Activated CD4-positive, CD25-positive, alpha-beta regulatory T cell treated with anti-CD3 and anti-CD28 coated beads, Interleukin-2, amount 50 U/mL, for 16 hours (primary cell): ENCODE results near the gene GEMIN2.
"Not testable (repeated sequence)": the region's sequence is repeated elsewhere in the genome, so short reads cannot be mapped to it uniquely, and the experiment has no call there.

ENCODE experiments used
- DNase-seq: peaks from one replicate; pipeline ENCODE4 v3.0.0-alpha.2; 2020; ENCODE audit warnings: low read depth, low spot score

Gene GEMIN2

GRCh38 chr14:39114073-39114838 lies at the start of gene GEMIN2:
Gene GEMIN2 (plus strand): TSS chr14:39114323. CDS start chr14:39114339, 16 bp downstream.
- peak; percentile 92 for DNase-seq

GRCh38 chr14:39069169-39069805 lies 44.8 kb upstream of the GEMIN2 start:
- not testable (repeated sequence) for DNase-seq

GRCh38 chr14:39069923-39070322 lies 44.2 kb upstream of the GEMIN2 start:
- DNase-seq: no peak

DNA sequence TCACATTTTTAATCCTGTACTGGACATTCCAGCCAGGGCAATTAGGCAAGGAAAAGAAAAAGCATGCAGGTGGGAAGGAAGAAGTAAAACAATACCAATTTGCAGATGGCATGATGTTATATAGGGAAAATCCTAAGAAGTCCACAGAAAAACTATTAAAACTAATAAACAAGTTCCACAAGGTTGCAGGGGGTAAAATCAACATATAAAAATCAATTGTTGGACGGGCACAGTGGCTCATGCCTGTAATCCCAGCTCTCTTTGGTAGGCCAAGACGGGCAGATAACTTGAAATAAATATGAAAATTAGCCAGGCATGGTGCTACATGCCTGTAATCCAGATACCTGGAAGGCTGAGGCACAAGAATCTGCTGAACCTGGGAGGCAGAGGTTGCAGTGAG lies 43.0 kb upstream of the GEMIN2 start:
- DNase-seq: no peak

GRCh38 chr14:39080886-39081285 lies 33.2 kb upstream of the GEMIN2 start:
- no peak for DNase-seq

DNA sequence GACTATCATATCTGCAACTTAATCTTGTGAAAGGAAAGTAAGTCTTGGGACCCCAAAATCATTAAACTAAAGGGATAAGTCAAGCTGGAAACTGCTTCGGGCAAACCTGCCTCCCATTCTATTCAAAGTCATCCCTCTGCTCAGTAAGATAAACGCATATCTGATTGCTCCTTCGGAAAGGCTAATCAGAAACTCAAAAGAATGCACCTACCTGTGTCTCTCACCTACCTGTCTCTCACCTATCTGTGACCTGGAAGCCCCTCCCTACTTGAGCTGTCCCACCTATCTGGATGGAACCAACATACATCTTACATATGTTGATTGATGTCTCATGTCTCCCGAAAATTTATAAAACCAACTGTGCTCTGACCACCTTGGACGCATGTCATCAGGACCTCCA lies 31.0 kb upstream of the GEMIN2 start:
- no peak for DNase-seq

GRCh38 chr14:39085933-39086332 lies 28.2 kb upstream of the GEMIN2 start:
- DNase-seq: no peak

DNA sequence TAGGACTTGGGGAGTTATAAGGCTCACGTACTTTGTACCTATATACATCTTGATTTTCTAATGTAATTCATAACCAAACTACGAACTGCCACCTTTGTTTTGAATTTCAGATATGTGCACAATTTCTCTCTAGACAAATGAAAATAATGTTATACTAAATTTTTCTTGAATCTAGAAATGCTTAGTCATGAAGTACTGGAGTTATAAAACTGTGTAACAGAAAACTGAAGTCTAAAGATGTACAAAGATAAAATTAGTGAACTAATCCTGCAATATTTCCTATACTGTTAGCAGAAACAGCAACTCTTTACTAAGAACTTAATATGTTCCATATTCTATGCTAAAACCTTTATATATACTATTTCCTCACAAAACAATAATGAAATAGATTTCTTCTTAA lies 26.6 kb upstream of the GEMIN2 start:
- DNase-seq: no peak

- no peak for DNase-seq
Measured at GRCh38 chr14:39090548-39091111, 23.5 kb upstream of the GEMIN2 start.

DNA sequence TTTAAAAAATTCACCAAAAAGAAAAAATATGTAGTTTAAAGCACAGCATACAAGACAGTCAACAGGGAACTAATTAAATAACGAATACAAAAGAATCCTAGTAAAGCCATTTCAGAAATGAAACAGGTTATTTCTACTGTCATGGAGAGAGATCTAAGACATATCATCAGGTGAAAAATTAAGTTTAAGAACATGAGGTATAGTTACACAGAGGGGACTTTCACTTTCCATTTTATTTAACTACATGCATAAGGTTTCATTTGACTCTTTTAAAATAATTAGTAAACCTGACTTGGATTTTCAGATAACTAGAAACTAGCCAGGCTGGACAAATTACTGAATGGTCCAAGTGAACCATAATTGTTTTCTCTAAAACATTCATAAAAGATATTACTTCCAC lies 22.4 kb upstream of the GEMIN2 start:
- DNase-seq: no peak

- no peak for DNase-seq
Measured at GRCh38 chr14:39094515-39094914, 19.6 kb upstream of the GEMIN2 start.

- DNase-seq: no peak
Measured at GRCh38 chr14:39097159-39097558, 17.0 kb upstream of the GEMIN2 start.

GRCh38 chr14:39099215-39099614 lies 14.9 kb upstream of the GEMIN2 start:
- not testable (repeated sequence) for DNase-seq

DNA sequence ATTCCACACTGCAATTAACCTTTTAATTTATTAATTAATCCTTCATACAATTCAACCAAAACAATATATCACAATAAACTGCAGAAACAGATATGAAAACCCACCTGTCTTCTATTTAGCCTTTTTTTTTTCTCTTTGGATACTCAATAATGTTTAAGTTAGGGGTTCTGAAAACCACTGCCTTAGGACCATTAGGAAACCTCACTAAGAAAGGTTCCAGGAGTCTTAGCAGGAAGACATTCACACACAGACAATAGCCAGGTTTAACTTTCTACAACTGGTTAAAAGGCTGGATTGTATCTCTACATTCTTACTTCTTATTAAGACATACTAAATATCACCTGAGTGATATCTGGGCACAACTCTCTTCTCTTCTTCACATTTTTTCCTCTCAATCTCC lies 14.4 kb upstream of the GEMIN2 start:
- no peak for DNase-seq

- no peak for DNase-seq
Measured at GRCh38 chr14:39102265-39102968, 11.7 kb upstream of the GEMIN2 start.

DNA sequence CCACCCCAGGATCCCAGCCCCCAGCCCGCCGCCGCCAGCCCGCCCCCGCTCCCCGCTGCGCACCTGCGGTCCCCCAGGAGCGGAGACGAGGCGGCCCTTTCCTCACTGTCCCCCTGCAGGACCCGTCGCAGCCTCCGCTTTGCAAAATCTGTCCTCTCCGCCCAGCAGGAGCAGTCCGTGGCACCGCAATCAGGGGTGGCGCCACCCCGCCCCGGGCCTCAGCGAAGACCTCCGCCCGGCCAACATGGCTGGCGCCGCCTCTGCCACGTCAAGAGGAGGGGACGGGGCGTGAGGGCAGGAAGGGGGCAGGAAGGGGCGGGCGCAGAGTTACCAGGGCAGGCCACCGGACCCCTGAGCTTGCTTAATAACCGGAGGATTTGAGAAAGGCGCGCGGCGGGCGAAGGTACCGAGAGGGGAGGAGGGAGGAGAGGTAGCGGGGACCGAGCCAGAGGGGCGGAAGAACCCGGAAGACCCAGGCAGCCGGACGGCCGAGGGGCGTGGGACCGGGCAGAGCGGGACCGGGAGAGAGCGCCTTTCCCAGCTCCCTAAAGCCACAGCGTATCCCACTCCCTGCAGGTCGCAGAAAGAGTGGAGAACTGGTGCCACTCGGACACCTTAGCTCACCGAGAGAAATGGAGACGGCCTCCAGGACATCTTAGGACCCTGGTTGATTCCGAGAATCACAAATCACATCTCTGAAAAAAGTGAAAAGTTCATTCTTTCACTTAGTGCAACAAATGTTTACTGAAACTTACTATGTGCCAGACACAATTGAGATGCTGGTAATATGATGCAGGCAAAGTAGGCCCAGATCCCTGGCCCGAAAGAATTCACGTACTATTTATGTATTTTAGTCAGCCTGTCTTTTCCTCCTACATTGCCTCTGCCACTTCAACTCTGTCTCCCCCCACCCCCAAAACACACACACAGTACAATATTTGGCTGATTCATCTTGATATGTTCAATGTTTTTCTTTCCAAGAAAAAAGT lies 10.9 kb upstream of the GEMIN2 start, which contains the start of gene SEC23A:
TSS of gene SEC23A (minus strand) at position 267 of the 989 bp plus-strand sequence. CDS start 7,117 bp downstream, outside the sequence.
- peak; percentile 61 for DNase-seq

DNA sequence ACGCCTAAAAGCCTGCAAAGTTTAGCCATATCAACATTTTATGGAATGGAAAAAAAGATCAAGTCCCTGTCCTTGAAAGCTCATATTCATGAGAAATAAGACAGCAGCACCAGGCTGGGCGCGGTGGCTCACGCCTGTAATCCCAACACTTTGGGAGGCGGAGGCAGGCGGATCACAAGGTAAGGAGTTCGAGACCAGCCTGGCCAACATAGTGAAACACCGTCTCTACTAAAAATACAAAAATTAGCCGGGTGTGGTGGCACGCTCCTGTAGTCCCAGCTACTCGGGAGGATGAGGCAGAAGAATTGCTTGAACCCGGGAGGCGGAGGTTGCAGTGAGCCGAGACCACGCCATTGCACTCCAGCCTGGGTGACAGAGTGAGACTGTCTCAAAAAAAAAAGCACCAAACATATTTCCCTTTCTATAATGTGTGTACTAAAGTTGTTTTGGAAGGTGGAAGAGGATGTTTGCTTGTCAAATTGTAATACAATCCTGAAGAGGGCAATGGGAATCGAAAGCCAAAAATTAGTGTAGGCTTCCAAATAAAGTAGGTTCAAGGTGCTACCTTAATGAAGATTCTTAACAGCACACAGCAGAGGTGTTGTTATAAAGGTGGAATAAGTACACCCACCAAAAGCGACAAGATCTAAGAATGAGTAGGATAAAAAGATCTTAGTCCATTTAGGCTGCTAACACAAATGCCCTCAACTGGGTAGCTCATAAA lies 9.9 kb upstream of the GEMIN2 start:
- not testable (repeated sequence) for DNase-seq

DNA sequence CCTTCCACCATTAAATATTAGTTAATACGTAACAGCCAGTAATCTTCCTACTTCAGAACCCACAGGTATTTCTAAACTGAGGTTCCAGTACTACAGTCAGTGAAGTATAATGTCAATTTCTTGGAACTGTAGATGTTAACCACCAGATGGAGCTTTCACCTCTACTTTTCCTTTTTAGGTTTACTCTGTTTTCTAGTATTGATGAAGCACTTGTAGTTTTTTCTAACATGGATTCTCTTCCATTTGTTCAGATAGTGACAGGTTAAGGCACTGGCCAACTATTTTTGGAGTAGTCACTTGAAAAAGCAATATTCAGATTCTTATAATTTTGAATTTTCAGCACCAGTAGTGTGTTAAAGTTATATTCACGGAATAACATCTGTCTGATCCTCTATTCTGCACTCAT lies 6.5 kb upstream of the GEMIN2 start:
- no peak for DNase-seq

DNA sequence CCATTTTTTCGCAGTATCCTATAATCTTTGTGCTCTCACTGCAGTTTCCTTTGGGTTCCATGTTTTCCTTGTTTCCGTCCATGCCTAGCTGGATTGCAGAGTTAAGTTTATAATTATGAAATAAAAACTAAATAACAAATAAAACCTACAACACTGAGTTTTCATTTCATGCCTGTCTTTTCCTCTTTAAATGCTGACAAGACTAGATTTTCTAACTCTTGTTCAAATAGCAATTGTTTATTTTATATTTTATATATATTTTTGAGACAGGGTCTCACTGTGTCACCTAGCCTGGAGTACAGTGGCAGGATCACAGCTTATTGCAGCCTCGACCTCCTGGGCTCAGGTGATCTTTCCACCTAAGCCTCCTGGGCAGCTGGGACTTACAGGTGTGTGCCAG lies 5.3 kb upstream of the GEMIN2 start:
- DNase-seq: no peak
